GM10266 (cell line): ENCODE measurements around the gene SFPQ.

Experiments used
- DNase-seq: peaks from one replicate; pipeline ENCODE4 v3.0.0; 2012; ENCODE audit errors: extremely low spot score
- TF ChIP-seq, protein P1 (sequence below): IDR thresholded peaks from 2 replicates; pipeline ENCODE4 v1.5.1; 2012; ENCODE audit warnings: mild to moderate bottlenecking, low read depth; ENCODE audit not compliant: control insufficient read depth, insufficient read depth; ENCODE audit errors: missing control alignments

The SFPQ gene

GRCh38 chr1:35202048-35202719 lies 9.2 kb upstream of the SFPQ start:
- DNase-seq: peak; percentile 70
- TF ChIP-seq, protein P1, sequence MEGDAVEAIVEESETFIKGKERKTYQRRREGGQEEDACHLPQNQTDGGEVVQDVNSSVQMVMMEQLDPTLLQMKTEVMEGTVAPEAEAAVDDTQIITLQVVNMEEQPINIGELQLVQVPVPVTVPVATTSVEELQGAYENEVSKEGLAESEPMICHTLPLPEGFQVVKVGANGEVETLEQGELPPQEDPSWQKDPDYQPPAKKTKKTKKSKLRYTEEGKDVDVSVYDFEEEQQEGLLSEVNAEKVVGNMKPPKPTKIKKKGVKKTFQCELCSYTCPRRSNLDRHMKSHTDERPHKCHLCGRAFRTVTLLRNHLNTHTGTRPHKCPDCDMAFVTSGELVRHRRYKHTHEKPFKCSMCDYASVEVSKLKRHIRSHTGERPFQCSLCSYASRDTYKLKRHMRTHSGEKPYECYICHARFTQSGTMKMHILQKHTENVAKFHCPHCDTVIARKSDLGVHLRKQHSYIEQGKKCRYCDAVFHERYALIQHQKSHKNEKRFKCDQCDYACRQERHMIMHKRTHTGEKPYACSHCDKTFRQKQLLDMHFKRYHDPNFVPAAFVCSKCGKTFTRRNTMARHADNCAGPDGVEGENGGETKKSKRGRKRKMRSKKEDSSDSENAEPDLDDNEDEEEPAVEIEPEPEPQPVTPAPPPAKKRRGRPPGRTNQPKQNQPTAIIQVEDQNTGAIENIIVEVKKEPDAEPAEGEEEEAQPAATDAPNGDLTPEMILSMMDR: peak; percentile 90

DNA sequence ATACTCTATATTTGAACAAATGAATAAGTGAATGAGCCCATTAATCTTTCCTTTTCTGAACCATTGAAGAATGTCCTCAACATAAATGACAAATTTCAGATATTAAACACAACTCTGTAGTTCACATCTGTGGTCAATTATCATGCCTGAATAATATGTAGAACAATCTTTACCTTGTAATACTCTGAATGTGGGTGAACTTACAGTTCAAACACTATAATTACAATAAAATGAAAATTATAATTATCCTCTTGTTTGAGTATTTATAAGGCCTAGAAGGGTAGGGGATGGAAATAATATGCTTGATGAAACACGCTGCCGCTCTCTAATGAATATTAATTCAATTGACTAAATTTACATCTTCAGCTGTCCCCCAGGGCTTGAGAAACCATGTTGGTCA lies 8.7 kb upstream of the SFPQ start:
- TF ChIP-seq, protein P1: no peak

GRCh38 chr1:35192056-35192852 lies 691 bp downstream of the SFPQ start:
- TF ChIP-seq, protein P1: no peak
- peak; percentile 91 for DNase-seq

More for the DNA sequence above, 8.7 kb upstream of the SFPQ start:
- DNase-seq: no peak

- DNase-seq: no peak
- TF ChIP-seq, protein P1: no peak
Measured at GRCh38 chr1:35191429-35192055, 1.4 kb downstream of the SFPQ start.

GRCh38 chr1:35190784-35191183 lies 2.2 kb downstream of the SFPQ start:
- no peak for DNase-seq
- TF ChIP-seq, protein P1: no peak

- TF ChIP-seq, protein P1: no peak
- no peak for DNase-seq
Measured at GRCh38 chr1:35188578-35189392, 4.2 kb downstream of the SFPQ start.
